ENCODE results near the gene AGPAT3.

DNA sequence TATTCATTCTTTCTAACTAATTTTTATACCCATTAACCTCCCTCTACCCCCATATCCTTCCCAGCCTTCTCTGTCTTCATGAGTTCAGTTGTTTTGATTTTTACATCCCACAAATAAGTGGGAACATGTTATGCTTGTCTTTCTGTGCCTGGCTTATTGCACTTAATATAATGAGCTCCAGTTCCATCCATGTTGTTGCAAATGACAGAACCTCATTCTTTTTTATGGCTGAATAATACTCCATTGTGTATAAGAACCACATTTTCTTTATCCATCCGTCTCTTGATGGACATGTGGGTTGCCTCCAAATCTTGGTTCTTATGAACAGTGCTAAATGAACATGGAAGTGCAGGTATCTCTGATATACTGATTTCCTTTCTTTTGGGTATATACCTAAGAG, 21.5 kb downstream of the AGPAT3 start:
- TF ChIP-seq YY1 (IDR thresholded peaks at IDR 0.05; ENCODE audit: low read depth, low read length) (no peak), SUPT20H (IDR thresholded peaks at IDR 0.05; ENCODE audit: borderline replicate concordance, control insufficient read depth, low read depth, low read length) (no peak), EZH2 (IDR thresholded peaks at IDR 0.05; ENCODE audit: borderline replicate concordance, control insufficient read depth, low read depth, low read length) (no peak), POLR2A (IDR thresholded peaks at IDR 0.05; ENCODE audit: low read depth, low read length) (no peak), IKZF2 (IDR thresholded peaks at IDR 0.05) (no peak), CEBPB (IDR thresholded peaks at IDR 0.05; ENCODE audit: borderline replicate concordance in 1 of 2, low read depth in 2 of 2, low read length in 2 of 2) (no peak)
- TF ChIP-seq, protein P1, sequence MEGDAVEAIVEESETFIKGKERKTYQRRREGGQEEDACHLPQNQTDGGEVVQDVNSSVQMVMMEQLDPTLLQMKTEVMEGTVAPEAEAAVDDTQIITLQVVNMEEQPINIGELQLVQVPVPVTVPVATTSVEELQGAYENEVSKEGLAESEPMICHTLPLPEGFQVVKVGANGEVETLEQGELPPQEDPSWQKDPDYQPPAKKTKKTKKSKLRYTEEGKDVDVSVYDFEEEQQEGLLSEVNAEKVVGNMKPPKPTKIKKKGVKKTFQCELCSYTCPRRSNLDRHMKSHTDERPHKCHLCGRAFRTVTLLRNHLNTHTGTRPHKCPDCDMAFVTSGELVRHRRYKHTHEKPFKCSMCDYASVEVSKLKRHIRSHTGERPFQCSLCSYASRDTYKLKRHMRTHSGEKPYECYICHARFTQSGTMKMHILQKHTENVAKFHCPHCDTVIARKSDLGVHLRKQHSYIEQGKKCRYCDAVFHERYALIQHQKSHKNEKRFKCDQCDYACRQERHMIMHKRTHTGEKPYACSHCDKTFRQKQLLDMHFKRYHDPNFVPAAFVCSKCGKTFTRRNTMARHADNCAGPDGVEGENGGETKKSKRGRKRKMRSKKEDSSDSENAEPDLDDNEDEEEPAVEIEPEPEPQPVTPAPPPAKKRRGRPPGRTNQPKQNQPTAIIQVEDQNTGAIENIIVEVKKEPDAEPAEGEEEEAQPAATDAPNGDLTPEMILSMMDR (IDR thresholded peaks at IDR 0.05 in 2 of 3, conservative IDR thresholded peaks at IDR 0.05 in 1 of 3; ENCODE audit: control insufficient read depth in 2 of 3, extremely low read depth in 1 of 3, insufficient read depth in 1 of 3, low read depth in 3 of 3, low read length in 3 of 3), result no peak
- TF ChIP-seq, protein P2, sequence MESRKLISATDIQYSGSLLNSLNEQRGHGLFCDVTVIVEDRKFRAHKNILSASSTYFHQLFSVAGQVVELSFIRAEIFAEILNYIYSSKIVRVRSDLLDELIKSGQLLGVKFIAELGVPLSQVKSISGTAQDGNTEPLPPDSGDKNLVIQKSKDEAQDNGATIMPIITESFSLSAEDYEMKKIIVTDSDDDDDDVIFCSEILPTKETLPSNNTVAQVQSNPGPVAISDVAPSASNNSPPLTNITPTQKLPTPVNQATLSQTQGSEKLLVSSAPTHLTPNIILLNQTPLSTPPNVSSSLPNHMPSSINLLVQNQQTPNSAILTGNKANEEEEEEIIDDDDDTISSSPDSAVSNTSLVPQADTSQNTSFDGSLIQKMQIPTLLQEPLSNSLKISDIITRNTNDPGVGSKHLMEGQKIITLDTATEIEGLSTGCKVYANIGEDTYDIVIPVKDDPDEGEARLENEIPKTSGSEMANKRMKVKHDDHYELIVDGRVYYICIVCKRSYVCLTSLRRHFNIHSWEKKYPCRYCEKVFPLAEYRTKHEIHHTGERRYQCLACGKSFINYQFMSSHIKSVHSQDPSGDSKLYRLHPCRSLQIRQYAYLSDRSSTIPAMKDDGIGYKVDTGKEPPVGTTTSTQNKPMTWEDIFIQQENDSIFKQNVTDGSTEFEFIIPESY (IDR thresholded peaks at IDR 0.05), result no peak
